ENCODE measurements around the gene SRL.

GRCh38 chr16:4239682-4240175 is 2.2 kb downstream of the SRL start:
- TF ChIP-seq CTCF (IDR thresholded peaks at IDR 0.05; ENCODE audit: poor library complexity) (no peak), EZH2 (IDR thresholded peaks at IDR 0.05; ENCODE audit: borderline replicate concordance) (no peak), EZH2phosphoT487 (IDR thresholded peaks at IDR 0.05; ENCODE audit: low read depth, severe bottlenecking, unreplicated experiment) (no peak)

Measured in hepatocyte (in vitro differentiated cells).